ENCODE data around the gene CHCHD3.
"Not testable (repeated sequence)": the region's sequence is repeated elsewhere in the genome, so short reads cannot be mapped to it uniquely, and the experiment has no call there.

The CHCHD3 gene

DNA sequence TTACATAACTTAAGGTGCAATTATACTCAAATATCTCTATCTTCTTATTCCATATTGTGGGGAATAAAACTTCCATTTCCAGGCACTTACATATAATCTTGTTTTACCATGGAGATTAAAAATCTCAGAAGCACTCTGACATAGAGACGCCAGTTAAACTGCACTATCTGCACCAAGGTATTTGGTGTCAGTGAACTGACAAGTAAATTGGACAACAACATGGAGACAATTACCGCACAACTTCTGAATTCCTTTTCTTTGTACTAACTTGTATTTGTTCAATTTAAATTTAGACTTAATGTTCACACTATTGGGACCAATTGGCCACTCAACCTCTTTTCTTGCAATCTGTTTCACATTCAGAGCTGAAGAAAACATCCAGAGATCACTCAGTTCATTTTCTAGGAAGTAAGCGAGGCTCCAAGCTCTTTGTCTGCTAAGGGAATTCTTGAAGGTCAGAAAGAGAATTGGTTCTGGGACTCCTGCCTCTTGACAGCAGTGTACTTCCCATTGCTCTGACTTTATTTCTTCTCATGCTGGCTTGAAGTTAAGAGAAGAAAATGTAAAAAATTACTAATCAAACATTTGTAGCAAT lies 184.7 kb downstream of the CHCHD3 start:
- DNase-seq = no peak

DNA sequence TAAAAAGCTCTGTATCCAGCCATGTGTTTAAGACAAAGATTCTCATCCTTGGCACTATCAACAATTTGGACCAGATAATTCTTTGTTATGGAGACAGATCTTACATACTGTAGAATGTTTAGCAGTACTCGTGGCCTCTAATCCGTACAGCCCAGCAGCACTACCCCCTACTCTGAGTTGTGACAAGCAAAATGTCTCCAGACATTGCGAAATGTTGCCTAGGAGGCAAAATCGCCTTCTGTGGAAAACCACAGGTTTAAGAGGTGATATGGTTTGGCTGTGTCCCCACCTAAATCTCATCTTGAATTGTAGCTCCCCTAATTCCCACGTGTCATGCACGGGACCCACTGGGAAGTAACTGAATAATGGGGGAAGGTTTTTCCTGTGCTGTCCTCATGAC lies 186.7 kb downstream of the CHCHD3 start:
- DNase-seq = no peak

DNA sequence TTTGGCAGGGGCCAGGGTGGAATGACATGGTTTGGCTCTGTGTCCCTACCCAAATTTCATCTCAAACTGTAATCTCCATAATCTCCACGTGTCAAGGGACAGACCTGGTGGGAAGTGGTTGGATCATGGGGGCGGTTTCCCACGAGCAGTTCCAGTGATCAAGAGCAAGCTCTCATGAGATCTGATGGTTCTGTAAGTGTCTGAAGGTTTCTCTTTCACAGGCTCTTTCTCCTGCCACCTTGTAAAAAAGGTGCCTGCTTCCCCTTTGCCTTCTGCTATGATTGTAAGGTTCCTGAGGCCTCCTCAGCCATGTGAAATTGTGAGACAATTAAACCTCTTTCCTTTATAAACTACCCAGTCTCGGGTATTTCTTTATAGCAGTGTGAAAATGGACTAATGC lies 188.3 kb downstream of the CHCHD3 start:
- no peak for DNase-seq

DNA sequence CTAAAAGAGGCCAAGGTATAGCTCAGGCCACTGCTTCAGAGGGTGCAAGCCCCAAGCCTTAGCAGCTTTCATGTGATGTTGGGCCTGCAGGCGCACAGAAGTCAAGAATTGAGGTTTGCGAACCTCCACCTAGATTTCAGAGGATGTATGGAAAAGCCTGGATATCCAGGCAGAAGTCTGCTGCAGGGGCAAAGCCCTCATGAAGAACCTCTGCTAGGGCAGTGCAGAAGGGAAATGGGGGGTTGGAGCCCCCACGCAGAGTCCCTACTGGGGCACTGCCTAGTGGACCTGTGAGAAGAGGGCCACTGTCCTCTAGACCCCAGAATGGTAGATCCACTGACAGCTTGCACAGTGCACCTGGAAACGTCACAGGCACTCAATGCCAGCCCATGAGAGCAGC lies 189.1 kb downstream of the CHCHD3 start:
- not testable (repeated sequence) for DNase-seq

DNA sequence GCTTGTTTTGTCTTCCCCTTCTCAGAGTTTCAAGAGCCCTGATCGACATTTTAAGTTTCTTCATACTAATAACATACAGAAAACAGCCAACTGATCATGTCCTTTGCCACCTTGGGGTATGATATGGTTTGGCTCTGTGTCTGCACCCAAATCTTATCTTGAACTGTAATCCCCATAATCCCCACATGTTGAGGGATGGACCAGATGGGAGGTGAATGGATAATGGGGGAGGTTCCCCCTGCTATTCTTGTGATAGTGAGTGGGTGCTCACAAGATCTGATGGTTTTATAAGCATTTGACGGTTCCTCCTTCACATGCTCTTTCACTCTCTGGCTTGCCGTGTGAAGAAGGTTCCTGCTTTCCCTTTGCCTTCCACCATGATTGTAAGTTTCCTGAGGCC lies 190.3 kb downstream of the CHCHD3 start:
- no peak for DNase-seq

DNA sequence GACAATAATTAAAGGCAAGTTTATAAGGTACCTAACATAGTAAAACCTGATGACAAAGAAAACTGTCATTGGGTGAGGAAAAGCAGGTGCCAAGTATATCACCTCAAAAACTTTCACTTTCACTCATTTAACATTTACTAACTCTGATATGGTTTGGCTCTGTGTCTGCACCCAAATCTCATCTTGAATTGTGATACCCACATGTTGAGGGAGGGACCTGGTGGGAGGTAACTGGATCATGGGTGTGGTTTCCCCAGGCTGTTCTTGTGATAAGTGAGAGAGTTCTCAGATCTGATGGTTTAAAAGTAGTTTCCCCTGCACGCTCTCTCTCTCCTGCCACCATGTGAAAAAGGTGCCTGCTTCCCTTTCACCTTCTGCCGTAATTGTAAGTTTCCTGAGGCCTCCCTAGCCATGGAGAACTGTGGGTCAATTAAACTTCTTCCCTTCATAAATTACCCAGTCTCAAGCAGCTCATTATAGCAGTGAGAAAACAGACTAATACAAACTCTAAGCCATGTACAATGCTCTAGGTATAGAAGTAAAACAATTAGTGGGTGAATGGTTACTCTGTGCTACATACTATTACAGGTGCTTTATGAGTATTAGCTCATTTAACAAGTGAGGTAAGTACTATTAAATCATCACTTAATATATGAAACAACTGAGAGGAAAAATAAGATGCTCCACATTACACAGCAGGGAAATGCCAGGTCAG lies 199.0 kb downstream of the CHCHD3 start:
- DNase-seq = peak; percentile 18

DNA sequence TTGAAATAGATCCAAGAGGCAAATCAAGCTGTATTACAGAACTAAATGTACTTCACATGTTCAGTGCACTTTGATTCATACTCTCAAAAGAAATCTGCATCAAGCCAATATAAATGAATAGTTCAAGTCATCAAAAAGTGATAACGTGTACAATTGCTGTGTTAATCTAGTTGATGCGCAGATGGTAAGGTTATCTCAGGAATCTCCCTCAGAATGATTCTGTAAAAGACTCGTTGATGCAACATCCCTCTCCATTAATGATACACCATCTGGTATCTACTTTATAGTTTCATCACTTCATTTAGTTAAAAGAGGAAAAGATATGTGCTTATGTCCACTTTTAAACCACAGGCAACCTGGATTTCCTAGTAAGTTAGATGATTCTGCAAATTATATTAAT lies 200.6 kb downstream of the CHCHD3 start:
- DNase-seq = peak; percentile 39

DNA sequence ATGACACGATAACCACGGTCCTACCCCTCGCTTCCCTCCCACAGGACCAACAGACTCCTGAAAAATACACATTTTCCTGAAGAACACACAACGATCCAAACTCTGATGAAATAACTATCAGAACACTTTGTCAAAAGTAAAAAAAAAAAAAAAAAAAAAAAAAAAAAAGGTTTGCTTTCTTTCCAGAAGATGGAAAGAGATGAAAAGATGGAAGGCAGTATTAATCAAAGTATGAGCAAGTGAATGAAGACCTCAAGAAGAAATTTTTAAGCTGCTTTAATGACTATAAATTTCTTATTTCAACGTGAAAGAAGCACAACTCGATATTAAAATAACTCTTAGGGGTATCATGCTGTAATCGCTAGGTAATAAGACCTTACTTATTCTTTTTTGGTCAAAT lies 202.3 kb downstream of the CHCHD3 start:
- no peak for DNase-seq

DNA sequence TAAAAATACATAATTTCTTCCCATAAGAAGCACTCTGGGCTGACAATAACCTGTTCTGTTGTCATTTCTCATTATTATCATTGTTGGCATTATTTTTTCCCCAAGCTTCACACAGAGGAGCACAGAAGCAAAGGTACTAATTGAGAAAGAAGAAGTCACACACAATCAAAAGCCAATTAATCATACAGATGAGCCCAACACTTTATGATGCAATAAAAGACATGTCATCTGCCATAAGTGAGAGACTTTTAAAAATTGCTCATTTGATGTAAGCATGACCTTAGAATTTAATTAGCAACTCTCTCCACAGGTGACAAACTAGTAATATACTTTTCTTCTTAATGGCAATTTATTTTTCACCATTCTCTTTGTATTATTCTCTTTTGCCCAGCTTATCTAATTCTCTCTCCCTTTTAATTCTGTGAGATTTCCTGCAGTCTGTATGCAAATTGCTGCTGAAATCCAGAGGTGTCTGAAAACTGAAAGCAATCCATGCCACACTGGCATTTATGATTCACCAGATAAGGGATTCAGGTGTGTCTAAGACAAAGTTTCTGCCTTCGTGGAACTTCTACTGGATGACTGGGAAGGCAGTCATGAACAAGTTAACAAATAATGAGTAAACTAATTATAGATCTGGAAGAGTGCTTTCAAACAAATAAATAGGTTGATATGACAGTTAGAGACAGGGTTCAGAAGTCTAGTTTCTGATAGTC lies 203.5 kb downstream of the CHCHD3 start:
- peak; percentile 58 for DNase-seq

DNA sequence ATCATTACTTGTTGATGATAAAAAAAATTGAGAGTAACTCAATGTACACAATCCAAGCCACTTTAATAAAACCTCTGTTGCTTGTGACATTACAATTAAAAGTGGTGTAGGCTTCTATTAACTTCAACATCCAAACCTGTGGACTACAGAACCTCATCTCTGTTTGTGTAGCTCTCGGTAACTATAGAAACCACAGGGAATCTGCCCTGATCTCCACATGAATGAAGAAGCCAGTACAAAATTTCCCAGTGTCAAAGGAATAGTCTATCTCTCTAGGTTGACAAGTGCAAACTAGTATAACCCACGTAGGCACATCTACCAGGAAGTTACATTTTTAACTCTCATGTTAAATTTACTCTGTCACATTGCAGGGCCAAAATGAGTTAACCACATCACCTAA lies 204.3 kb downstream of the CHCHD3 start:
- DNase-seq = peak; percentile 58

DNA sequence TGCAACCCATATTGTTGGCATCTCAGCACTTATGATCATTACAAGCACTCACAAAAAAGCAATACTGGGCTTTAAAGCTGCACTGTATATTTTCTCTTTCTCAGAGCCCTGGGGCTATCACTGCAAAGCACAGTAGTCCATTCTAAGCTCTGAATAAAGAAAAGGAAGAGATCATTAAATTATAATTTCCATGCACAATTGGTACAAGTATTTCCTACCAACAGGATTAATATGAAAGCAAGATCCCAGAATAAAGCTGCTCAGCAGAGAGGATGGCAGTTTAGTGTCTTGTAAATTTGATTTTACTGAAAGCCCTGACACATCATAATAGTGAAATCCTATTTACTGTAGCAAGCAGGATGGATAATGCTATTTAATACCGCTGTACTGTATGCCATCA lies 205.3 kb downstream of the CHCHD3 start:
- peak; percentile 72 for DNase-seq

DNA sequence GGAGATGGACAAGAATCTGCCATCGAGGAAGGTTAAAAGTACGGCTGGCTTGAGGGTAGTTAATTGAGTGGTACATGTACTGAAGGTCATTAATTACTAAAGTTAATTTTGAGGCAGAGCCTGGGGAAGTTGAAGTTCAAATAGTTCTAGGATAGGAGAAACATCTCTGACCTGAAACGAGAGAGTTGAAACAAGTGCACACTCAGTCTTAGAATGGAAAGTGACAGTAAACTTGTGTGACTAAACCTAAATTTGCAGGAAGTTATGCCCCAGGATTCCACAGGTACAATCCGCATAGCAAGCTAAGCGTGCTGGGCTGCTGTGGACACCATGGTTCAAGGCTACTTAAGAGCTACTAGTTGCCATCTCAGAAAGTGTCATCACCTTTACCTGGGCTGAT lies 209.9 kb downstream of the CHCHD3 start:
- DNase-seq = no peak

DNA sequence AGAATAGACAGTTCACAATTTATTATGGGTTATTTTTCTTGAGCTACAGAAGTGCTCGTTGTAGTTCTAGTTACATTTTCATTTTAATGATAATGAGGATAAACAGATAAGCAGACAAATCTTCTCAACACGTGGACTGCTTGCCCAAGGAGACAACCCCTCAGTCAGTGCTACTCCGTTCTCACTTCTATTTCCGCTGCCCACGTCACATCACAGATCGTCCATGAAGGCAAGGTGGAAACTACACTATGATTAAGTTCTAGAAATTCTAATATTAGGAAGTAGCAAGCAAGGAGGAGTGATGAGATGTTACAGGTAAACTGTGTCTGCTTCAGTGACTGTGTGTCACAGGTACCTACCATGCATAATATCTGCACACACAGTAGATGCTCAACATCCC lies 210.5 kb downstream of the CHCHD3 start:
- DNase-seq = no peak

DNA sequence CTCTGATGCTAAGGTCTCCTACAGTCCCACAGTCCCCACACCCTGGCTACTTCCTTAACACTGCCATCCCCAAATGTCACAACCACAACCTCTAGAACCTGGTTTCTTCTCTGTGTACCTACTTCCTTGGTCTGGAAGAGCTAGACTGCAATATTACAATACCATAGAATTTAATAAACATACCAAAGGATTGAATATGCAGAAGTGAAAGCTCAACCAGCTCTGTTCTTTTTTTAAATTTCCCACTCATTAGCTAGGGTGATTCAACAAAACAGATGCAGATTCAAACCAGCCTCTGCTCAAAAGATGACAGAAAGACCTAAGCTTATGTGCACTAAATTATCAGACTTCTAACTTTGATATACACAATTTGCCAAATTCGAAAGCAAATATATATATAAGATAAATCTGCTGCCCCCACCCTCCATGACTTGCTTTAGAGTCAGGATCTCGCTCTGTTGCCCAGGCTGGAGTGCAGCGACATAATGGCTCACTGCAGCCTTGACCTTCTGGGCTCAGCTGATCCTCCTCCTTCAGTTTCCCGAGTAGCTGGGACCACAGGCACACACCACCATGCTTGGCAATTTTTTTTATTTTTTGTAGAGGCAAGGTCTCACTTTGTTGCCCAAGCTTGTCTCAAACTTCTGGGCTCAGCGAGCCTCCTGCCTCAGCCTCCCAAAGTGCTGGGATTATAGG lies 212.6 kb downstream of the CHCHD3 start:
- DNase-seq = no peak

DNA sequence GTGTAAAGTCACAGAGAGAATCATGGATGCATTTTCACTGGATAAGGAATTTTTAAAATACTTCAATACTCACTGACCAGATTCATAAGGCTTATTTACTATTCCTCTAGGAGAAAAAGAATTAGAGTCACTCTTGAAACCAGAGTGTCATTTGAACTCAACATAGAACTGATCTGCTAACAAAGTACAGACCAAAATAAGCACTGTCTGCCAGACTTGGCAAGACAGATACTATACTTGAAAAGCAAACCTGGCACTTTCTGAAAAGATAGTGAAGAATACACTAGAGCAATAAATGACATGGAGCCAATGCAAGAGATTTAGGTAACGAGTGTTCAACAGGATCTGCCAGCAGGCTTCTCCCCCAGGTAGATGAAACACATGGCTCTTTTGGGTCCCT lies 215.3 kb downstream of the CHCHD3 start:
- no peak for DNase-seq

DNA sequence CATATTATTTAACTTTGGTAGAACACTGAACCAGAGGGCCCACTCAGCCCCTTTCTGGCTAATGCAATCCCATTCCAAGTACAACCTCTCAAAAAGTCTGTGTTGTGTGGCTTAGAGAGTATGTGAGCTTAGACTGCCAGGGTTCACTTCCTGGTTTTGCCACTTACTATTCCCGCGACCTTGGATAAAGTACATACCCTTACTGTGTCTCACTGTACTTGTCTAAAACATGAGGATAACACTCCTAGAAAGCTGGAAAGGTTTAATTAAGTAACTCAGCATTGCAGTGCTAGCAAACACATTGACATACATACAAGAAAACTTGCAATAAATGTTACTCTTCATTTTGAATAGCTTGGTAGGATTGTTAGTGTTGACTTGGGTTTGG lies 215.8 kb downstream of the CHCHD3 start:
- DNase-seq = no peak

DNA sequence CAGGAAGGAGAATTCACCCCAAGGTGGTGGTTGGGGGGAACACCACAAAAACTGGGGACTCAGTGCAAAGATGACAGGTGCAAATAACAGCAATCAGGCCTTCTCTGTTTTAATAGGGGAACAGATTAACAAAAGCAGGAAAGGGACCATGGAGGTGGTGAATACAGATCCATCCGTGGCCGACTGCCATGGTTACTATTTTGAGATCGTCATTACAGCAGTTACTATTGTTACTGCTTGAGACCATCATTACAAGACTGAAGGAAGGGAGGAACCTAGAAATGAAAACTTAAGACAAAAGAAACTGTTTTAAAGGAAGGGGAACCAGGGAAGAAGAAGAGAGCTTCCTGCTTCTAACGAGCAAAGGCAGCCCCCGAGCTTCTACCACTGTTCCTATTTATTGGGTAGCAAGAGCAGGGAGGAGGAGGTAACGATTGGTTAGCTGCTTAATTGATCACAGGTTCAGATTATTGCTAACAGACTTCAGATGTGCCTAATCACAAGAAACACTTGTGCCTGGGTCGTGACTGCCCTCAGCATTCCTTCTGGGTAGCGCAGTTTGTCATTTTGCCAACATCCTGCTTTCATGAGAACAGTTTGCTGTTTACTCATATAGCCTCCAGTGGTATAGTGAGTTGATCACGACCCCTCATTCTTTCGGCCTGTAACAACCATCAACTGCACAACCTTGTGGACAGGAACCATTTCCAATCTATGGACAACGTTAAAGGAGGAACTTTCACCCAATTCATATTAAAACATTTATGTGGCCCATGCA lies 216.3 kb downstream of the CHCHD3 start:
- DNase-seq = no peak

DNA sequence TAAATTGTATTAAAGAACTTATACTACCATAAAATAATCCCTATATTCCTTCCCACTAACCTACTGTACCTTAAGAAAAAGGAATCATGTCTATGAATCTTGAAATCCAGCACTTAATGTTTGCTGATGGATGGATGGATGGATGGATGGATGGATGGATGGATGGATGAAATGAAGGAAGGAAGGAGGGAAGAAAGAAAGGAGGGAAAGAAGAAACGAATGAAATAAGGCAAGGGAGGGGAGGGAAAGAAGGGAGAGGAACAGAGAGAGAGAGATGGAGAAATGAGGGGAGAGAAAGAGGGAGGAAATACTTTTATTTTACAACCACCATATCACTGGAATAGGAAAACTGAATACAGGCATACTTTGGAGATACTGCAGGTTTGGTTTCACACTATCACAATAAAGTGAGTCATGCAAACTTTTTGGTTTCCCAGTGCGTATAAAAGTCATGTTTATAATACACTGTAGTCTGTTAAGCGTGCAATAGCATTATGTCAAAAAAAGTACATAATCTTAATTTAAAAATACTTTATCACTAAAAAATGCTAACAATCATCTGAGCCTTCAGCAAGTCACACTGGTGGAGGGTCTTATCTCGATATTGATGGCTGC lies 219.8 kb downstream of the CHCHD3 start:
- no peak for DNase-seq

DNA sequence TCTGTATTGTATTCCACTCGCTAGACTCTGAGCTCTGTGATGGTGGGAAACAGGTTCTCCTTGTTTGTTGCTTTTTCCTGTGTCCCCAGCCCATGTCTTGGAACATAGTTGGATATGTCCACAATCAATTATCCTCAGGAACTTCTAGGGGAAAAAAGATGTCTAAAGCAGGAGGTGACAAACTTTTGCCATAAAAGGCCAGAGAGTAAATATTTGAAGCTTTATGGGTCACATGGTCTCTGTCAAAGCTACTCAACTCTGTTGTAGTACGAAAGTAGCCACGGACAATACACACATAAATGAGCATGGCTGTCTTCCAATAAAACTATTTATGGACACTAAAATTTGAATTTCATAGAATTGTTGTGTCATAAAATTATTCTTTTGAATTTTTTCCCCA lies 220.5 kb downstream of the CHCHD3 start:
- DNase-seq = no peak

DNA sequence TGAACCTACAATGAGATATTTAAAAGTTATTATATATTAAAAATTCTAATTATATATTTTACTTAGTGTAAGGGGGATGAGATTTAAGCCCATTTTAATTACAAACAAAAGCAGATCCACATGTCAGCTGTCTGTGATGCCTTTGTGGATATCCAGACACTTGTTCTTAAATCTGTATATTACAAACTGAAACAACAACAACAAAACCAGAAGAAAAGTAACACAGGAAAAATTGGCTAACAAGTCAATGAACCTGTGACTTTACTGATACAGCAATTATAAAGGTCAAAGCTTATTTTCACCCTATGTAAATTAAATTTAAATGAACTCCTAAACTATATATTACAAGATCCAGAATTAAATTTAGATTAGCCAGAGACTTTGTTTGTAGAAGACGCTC lies 222.7 kb downstream of the CHCHD3 start:
- no peak for DNase-seq

DNA sequence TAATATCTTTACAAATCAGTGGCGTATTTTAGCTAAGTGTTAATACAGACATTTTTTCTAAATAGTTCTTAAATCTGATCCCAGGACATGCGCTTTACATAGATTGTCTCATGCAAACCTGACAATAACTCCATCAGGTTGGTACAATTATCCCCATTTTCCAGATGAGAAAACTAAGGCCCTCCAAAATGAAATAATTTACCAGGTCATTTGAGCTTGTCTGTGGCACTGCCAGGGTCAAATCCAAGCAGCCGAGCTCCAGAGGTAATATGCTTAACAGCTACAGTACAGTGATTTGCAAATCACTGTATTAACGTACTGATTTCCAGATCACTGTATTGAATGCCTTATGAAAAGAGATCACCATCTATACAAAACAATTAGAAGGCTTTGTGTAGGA lies 223.1 kb downstream of the CHCHD3 start:
- no peak for DNase-seq

DNA sequence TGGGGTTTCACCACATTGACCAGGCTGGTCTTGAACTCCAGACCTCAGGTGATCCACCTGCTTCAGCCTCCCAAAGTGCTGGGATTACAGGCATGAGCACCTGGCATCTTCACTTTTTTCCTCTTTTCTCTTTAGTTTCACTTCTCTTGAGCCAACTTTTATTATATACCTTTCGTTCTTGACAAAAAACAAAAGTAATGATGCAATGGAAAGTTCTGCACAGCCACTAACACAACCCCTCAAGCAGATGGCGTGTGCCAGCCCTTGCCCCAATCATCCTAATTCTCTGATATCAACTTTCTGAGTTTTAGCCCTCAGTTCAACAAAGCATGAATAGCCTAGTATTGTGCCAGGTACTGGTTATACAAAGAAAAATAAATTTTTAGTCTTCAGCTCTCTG lies 223.6 kb downstream of the CHCHD3 start:
- no peak for DNase-seq

DNA sequence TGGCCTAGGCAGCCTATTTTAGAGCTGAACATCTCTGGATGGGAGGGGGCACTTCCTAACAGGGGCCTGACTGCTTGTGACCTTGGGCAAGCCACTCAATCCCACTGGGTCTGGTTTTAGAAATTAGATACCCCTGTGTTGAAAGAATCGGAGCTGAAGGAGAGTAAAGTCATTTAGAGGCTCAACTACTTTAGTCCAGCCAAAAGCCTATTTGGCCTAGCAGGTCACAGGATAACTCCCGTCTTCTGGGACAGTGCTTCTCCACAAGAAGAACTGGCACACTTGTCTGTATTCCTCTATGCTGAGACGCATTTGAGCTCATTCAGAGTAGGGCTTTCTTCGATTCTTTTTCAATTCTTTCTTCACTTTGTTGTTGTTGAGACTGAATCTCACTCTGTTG lies 224.2 kb downstream of the CHCHD3 start:
- DNase-seq = no peak

Measured in NCI-H69 (cell line).